SH-SY5Y (cell line): ENCODE data around the gene HEMK1.

Experiments
- GATA2 ChIP-seq: IDR thresholded peaks from 2 replicates; pipeline ENCODE4 v1.6.1; 2011; ENCODE audit warnings: mild to moderate bottlenecking, low read depth, low read length
- GATA3 ChIP-seq: IDR thresholded peaks from 2 replicates; pipeline ENCODE4 v1.6.1; 2011; ENCODE audit warnings: low read depth, mild to moderate bottlenecking, low read length, moderate library complexity

- TF ChIP-seq GATA3: no peak
- TF ChIP-seq GATA2: no peak
These were observed 42.3 kb downstream of the HEMK1 start, which contains the start of gene CISH for GRCh38 chr3:50611464-50612233.
